HTR-8/SVneo (cell line): ENCODE data around the gene CCNYL1.

Experiments used
- DNase-seq: peaks from one replicate; pipeline ENCODE4 v3.0.0; 2011; ENCODE audit warnings: low spot score, mixed read lengths; ENCODE audit not compliant: insufficient read length
- FAIRE-seq: peaks from 2 replicates; lab custom pipeline; 2011; peaks lifted over from hg19 to GRCh38; lab: Jason Lieb, UNC

CCNYL1 gene

GRCh38 chr2:207782238-207783030, 71.0 kb downstream of the CCNYL1 start:
- no peak for DNase-seq
- no peak for FAIRE-seq

- no peak for FAIRE-seq
- no peak for DNase-seq
Observed at GRCh38 chr2:207783514-207783913, 72.1 kb downstream of the CCNYL1 start.

GRCh38 chr2:207784898-207785297, 73.5 kb downstream of the CCNYL1 start:
- peak; percentile 23 for FAIRE-seq
- no peak for DNase-seq

- DNase-seq (no peak), FAIRE-seq (no peak)
Observed at GRCh38 chr2:207787017-207787416, 75.6 kb downstream of the CCNYL1 start.

- DNase-seq (no peak), FAIRE-seq (no peak)
Observed at GRCh38 chr2:207787800-207788199, 76.4 kb downstream of the CCNYL1 start.

- no peak for FAIRE-seq
- DNase-seq, result no peak
Observed at GRCh38 chr2:207790898-207791297, 79.5 kb downstream of the CCNYL1 start.

- FAIRE-seq (no peak), DNase-seq (no peak)
Observed at GRCh38 chr2:207791579-207792243, 80.3 kb downstream of the CCNYL1 start.

GRCh38 chr2:207792244-207792785, 80.9 kb downstream of the CCNYL1 start:
- peak; percentile 81 for DNase-seq

GRCh38 chr2:207796585-207797350, 85.3 kb downstream of the CCNYL1 start:
- DNase-seq (no peak), FAIRE-seq (no peak)

More at GRCh38 chr2:207792244-207792785, 80.9 kb downstream of the CCNYL1 start:
- no peak for FAIRE-seq

GRCh38 chr2:207801259-207801658, 89.8 kb downstream of the CCNYL1 start:
- no peak for FAIRE-seq
- DNase-seq, result no peak

GRCh38 chr2:207802650-207803049, 91.2 kb downstream of the CCNYL1 start:
- FAIRE-seq (no peak), DNase-seq (no peak)
